HepG2 (cell line): Measurements from ENCODE around the gene LITAFD. TPM values are rescaled to one million over a fixed set of nuclear protein-coding genes. Genes with fewer than 3 reads are reported as not detected.
A peak's percentile ranks its signal among the peaks of the same experiment; 100 is the strongest.

Source experiments
- ARNTL ChIP-seq: sonication (generic); formaldehyde crosslinking; IDR thresholded peaks from 2 replicates; pipeline ENCODE4 v1.4.0; 2020; ENCODE audit warnings: mild to moderate bottlenecking, missing genetic modification reagents
- DBP ChIP-seq: sonication (generic); formaldehyde crosslinking; IDR thresholded peaks from 2 replicates; pipeline ENCODE4 v1.4.0; 2020; ENCODE audit warnings: missing genetic modification reagents; ENCODE audit errors: not compliant biosample characterization
- ETV5 ChIP-seq: IDR thresholded peaks from 2 replicates; pipeline ENCODE4 v1.6.1; 2018; ENCODE audit warnings: missing biosample characterization, missing genetic modification reagents, inconsistent platforms, borderline replicate concordance
- FOXK2 ChIP-seq: fragments of 450-650 bp; IDR thresholded peaks from 2 replicates; pipeline ENCODE4 v1.6.1; 2016
- NR2F6 ChIP-seq, 2 experiments: IDR thresholded peaks; 2 replicates each; pipeline ENCODE4 v1.6.1; 2016; ENCODE audit warnings: antibody characterized with exemption in 1 of 2, mild to moderate bottlenecking in 1 of 2
- RBAK ChIP-seq: sonication (generic); formaldehyde crosslinking; IDR thresholded peaks from 2 replicates; pipeline ENCODE4 v1.5.1; 2020; ENCODE audit warnings: mild to moderate bottlenecking, missing genetic modification reagents
- SP5 ChIP-seq: IDR thresholded peaks from 2 replicates; pipeline ENCODE4 v1.6.1; 2016; ENCODE audit warnings: low read depth, borderline replicate concordance
- TBX2 ChIP-seq: sonication (generic); formaldehyde crosslinking; IDR thresholded peaks from 2 replicates; pipeline ENCODE4 v1.5.0; 2020; ENCODE audit warnings: missing genetic modification reagents, mild to moderate bottlenecking, borderline replicate concordance
- THAP11 ChIP-seq: IDR thresholded peaks from 2 replicates; pipeline ENCODE4 v1.6.1; 2016; ENCODE audit warnings: missing biosample characterization, missing genetic modification reagents
- ZEB1 ChIP-seq: IDR thresholded peaks from 2 replicates; pipeline ENCODE4 v1.6.1; 2012; ENCODE audit warnings: mild to moderate bottlenecking, low read depth, inconsistent platforms; ENCODE audit not compliant: insufficient replicate concordance
- ZNF264 ChIP-seq: sonication (generic); formaldehyde crosslinking; IDR thresholded peaks from 2 replicates; pipeline ENCODE4 v1.4.0; 2020; ENCODE audit warnings: missing genetic modification reagents
- ZNF567 ChIP-seq: sonication (generic); formaldehyde crosslinking; IDR thresholded peaks from 2 replicates; pipeline ENCODE4 v1.8.1; 2023; ENCODE audit warnings: mild to moderate bottlenecking, missing genetic modification reagents, borderline replicate concordance
- ZNF800 ChIP-seq: sonication (generic); formaldehyde crosslinking; IDR thresholded peaks from 2 replicates; pipeline ENCODE4 v1.4.0; 2020; ENCODE audit warnings: missing genetic modification reagents
- polyA plus RNA-seq, 8 experiments: library from polyadenylated mRNA; depleted of rRNA in 3 of 8; stranded (reverse) in 7 of 8; unstranded in 1 of 8; fragments of >200 nt; fragmentation: Illumina TruSeq in 4 of 8; extraction: Trizol in 4 of 8; gene quantifications; 2 replicates each; pipeline versions ENCODE4 v1.2.1 to v1.2.3, GENCODE V29; 2011 to 2016; ENCODE audit warnings: low read depth in 4 of 8, missing spikeins in 1 of 8, mixed read lengths in 1 of 8; ENCODE audit not compliant: insufficient read depth in 1 of 8
- total RNA-seq, 5 experiments: library from RNA; depleted of rRNA; stranded (reverse); fragments of >200 nt; fragmentation: Illumina TruSeq; extraction: Trizol; gene quantifications; 2 replicates each; pipeline ENCODE4 v1.2.3, GENCODE V29; 2016; ENCODE audit warnings: low read depth in 1 of 5
- TF ChIP-seq, protein P1 (sequence below): sonication (generic); formaldehyde crosslinking; IDR thresholded peaks from 2 replicates; pipeline ENCODE4 v1.4.0; 2020; ENCODE audit warnings: missing genetic modification reagents, mild to moderate bottlenecking, borderline replicate concordance
- TF ChIP-seq, protein P2 (sequence below): sonication (generic); formaldehyde crosslinking; IDR thresholded peaks from 2 replicates; pipeline ENCODE4 v1.4.0; 2020; ENCODE audit warnings: missing genetic modification reagents
- TF ChIP-seq, protein P3 (sequence below): sonication (generic); formaldehyde crosslinking; IDR thresholded peaks from 2 replicates; pipeline ENCODE4 v1.4.0; 2020; ENCODE audit warnings: missing genetic modification reagents, borderline replicate concordance
- TF ChIP-seq, protein P4 (sequence below): sonication (generic); formaldehyde crosslinking; IDR thresholded peaks from 2 replicates; pipeline ENCODE4 v1.5.1; 2020; ENCODE audit warnings: missing genetic modification reagents, mild to moderate bottlenecking, borderline replicate concordance

LITAFD gene
- total and polyA plus RNA-seq, 2 of the 13 experiments (the other 11 are each of a cell fraction or from before 2014, with no cell fraction given) = not detected

- TF ChIP-seq, protein P1, sequence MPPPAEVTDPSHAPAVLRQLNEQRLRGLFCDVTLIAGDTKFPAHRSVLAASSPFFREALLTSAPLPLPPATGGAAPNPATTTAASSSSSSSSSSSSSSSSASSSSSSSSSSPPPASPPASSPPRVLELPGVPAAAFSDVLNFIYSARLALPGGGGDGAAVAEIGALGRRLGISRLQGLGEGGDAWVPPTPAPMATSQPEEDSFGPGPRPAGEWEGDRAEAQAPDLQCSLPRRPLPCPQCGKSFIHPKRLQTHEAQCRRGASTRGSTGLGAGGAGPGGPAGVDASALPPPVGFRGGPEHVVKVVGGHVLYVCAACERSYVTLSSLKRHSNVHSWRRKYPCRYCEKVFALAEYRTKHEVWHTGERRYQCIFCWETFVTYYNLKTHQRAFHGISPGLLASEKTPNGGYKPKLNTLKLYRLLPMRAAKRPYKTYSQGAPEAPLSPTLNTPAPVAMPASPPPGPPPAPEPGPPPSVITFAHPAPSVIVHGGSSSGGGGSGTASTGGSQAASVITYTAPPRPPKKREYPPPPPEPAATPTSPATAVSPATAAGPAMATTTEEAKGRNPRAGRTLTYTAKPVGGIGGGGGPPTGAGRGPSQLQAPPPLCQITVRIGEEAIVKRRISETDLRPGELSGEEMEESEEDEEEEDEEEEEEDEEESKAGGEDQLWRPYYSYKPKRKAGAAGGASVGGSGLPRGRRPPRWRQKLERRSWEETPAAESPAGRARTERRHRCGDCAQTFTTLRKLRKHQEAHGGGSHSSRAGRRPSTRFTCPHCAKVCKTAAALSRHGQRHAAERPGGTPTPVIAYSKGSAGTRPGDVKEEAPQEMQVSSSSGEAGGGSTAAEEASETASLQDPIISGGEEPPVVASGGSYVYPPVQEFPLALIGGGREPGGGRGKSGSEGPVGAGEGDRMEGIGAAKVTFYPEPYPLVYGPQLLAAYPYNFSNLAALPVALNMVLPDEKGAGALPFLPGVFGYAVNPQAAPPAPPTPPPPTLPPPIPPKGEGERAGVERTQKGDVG (CRISPR knock-in tag) = no peak
- TF ChIP-seq ZEB1 (no peak), ARNTL (CRISPR knock-in tag) (peak; percentile 45; the same call in 1 of the 2 replicates), ZNF264 (CRISPR knock-in tag) (no peak), ZNF800 (peak; percentile 54; the same call in 1 of the 2 replicates), TBX2 (CRISPR knock-in tag) (peak; percentile 59), ZNF567 (CRISPR knock-in tag) (no peak), THAP11 (CRISPR knock-in tag) (no peak), ETV5 (CRISPR knock-in tag) (no peak; the same call in 1 of the 2 replicates), RBAK (CRISPR knock-in tag) (no peak), NR2F6 (IDR thresholded peaks at IDR 0.05) (no peak), NR2F6 (CRISPR knock-in tag; IDR thresholded peaks at IDR 0.05) (no peak), FOXK2 (no peak), SP5 (CRISPR knock-in tag) (no peak), DBP (CRISPR knock-in tag) (no peak)
- TF ChIP-seq, protein P2, sequence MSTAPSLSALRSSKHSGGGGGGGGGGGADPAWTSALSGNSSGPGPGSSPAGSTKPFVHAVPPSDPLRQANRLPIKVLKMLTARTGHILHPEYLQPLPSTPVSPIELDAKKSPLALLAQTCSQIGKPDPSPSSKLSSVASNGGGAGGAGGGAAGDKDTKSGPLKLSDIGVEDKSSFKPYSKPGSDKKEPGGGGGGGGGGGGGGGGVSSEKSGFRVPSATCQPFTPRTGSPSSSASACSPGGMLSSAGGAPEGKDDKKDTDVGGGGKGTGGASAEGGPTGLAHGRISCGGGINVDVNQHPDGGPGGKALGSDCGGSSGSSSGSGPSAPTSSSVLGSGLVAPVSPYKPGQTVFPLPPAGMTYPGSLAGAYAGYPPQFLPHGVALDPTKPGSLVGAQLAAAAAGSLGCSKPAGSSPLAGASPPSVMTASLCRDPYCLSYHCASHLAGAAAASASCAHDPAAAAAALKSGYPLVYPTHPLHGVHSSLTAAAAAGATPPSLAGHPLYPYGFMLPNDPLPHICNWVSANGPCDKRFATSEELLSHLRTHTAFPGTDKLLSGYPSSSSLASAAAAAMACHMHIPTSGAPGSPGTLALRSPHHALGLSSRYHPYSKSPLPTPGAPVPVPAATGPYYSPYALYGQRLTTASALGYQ (CRISPR knock-in tag) = no peak
- TF ChIP-seq, protein P3, sequence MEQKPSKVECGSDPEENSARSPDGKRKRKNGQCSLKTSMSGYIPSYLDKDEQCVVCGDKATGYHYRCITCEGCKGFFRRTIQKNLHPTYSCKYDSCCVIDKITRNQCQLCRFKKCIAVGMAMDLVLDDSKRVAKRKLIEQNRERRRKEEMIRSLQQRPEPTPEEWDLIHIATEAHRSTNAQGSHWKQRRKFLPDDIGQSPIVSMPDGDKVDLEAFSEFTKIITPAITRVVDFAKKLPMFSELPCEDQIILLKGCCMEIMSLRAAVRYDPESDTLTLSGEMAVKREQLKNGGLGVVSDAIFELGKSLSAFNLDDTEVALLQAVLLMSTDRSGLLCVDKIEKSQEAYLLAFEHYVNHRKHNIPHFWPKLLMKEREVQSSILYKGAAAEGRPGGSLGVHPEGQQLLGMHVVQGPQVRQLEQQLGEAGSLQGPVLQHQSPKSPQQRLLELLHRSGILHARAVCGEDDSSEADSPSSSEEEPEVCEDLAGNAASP (CRISPR knock-in tag) = 0 out of 2 replicates have a peak, but pooled peaks have one; percentile 10
- TF ChIP-seq, protein P4, sequence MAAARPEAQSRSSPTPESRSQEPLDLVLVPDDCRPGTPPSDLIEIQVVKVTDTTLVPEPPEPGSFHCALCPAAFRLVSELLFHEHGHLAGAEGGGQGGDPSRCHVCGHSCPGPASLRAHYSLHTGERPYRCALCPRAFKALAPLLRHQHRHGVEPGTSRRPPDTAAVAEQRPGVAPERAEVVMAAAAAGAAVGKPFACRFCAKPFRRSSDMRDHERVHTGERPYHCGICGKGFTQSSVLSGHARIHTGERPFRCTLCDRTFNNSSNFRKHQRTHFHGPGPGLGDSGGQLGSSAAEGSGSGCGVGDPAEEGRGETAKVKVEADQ (CRISPR knock-in tag) = no peak
These were observed 14.8 kb upstream of the LITAFD start (continued) for GRCh38 chr16:8867216-8867931.
